ENCODE data around the gene USP17L27. TPM values are rescaled to one million over a fixed set of nuclear protein-coding genes. Genes with fewer than 3 reads are reported as not detected.
"Not testable (repeated sequence)": the region's sequence is repeated elsewhere in the genome, so short reads cannot be mapped to it uniquely, and the experiment has no call there.

The USP17L27 gene
- total RNA-seq, 1 experiment from 2014 or later: not detected

DNA sequence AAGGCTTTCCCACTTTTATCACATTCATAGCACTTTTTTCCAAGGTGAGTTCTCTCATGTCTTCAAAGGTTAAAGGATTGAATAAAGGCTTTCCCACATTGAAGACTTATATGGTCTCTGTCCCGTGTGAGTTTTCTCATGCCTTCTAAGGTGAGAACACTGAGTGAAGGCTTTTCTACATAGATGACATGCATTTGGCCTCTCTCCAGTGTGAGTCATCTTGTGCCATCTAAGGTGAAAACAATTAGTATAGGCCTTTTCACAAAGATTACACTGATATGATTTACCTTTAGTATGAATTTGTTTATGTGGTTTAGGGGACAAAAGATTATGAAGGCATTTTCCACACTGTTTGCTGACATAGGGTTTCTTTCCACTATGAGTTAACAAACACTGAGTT is 40.2 kb downstream of the USP17L27 start:
- Histone ChIP-seq H3K79me2 (ENCODE audit: low read depth) (no peaks in the 10 kb centered on the region), H3K9me3 (ENCODE audit: insufficient read depth, low read depth) (no peaks in the 10 kb centered on the region), H3K36me3 (ENCODE audit: low read depth) (no peaks in the 10 kb centered on the region), H3K27ac (no peak overlapping the region), H3K4me2 (no peak overlapping the region), H2AFZ (no peak overlapping the region), H3K4me3 (no peak overlapping the region), H3F3A (ENCODE audit: insufficient read depth, low read depth) (no peaks in the 10 kb centered on the region), H3K4me1 (replicated peaks; ENCODE audit: insufficient read depth) (no peaks in the 10 kb centered on the region), H3K27me3 (ENCODE audit: insufficient read depth, low read depth) (no peaks in the 10 kb centered on the region), H3K9me2 (ENCODE audit: insufficient read depth) (no peaks in the 10 kb centered on the region), H4K20me1 (ENCODE audit: insufficient read depth) (no peaks in the 10 kb centered on the region)
- ChIA-PET CTCF (no interaction called here), POLR2A (ENCODE audit: unreplicated experiment) (no interaction called here)
- TF ChIP-seq, protein P1, sequence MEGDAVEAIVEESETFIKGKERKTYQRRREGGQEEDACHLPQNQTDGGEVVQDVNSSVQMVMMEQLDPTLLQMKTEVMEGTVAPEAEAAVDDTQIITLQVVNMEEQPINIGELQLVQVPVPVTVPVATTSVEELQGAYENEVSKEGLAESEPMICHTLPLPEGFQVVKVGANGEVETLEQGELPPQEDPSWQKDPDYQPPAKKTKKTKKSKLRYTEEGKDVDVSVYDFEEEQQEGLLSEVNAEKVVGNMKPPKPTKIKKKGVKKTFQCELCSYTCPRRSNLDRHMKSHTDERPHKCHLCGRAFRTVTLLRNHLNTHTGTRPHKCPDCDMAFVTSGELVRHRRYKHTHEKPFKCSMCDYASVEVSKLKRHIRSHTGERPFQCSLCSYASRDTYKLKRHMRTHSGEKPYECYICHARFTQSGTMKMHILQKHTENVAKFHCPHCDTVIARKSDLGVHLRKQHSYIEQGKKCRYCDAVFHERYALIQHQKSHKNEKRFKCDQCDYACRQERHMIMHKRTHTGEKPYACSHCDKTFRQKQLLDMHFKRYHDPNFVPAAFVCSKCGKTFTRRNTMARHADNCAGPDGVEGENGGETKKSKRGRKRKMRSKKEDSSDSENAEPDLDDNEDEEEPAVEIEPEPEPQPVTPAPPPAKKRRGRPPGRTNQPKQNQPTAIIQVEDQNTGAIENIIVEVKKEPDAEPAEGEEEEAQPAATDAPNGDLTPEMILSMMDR (conservative IDR thresholded peaks at IDR 0.05): no peak
- no peak for TF ChIP-seq EZH2 (IDR thresholded peaks at IDR 0.05; ENCODE audit: low read depth)
- BruUV-seq (replicated peaks): no TSS peak
- intact Hi-C loops (cut with micrococcal nuclease; ENCODE audit: unreplicated experiment): no loop called here
- DNase-seq: no peak

DNA sequence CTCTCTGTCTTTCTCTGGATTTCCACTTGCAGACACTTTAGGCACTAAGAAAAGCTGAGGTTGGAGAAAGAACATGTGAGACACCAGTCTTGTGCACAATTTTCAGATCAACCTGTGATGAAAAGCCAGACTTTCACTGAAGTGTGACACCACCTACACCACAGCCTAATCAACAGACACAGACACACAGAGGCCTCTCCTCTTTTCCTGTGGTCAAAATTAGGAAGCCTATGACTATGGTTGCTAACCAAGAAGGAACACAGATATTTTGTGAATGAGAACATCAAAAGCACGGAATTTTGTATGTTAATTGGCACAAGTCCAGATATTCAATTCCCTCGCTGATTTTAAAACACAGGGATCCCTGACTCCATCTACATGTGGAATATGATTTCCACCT is 45.1 kb downstream of the USP17L27 start:
- POLR2A ChIA-PET (ENCODE audit: unreplicated experiment); intact Hi-C loops (cut with micrococcal nuclease; ENCODE audit: unreplicated experiment); H3K36me3 ChIP-seq (ENCODE audit: low read depth); H3K79me2 ChIP-seq (ENCODE audit: low read depth); H2AFZ ChIP-seq; H3K9me3 ChIP-seq (ENCODE audit: insufficient read depth, low read depth); H3F3A ChIP-seq (ENCODE audit: insufficient read depth, low read depth); DNase-seq; H3K27ac ChIP-seq; H3K27me3 ChIP-seq (ENCODE audit: insufficient read depth, low read depth); BruUV-seq (replicated peaks); H3K4me2 ChIP-seq; CTCF ChIA-PET; H4K20me1 ChIP-seq (ENCODE audit: insufficient read depth); H3K4me3 ChIP-seq; H3K9me2 ChIP-seq (ENCODE audit: insufficient read depth); H3K4me1 ChIP-seq (replicated peaks; ENCODE audit: insufficient read depth): not testable (repeated sequence)

Other genes starting within 250 kb of the USP17L27 start
- gene FAM90A26, start 173.7 kb upstream of the USP17L27 start, total RNA-seq (2021): not detected in 2 replicates
- not detected in 2 replicates for gene USP17L10, start 133.5 kb upstream of the USP17L27 start, total RNA-seq (2021)
- gene USP17L11, start 128.7 kb upstream of the USP17L27 start, total RNA-seq (2021): not detected in 2 replicates
- not detected in 2 replicates for gene USP17L12, start 124.0 kb upstream of the USP17L27 start, total RNA-seq (2021)
- gene USP17L13, start 119.3 kb upstream of the USP17L27 start, total RNA-seq (2021): not detected in 2 replicates
- not detected in 2 replicates for gene USP17L15, start 109.8 kb upstream of the USP17L27 start, total RNA-seq (2021)
- not detected in 2 replicates for gene USP17L17, start 100.3 kb upstream of the USP17L27 start, total RNA-seq (2021)
- not detected in 2 replicates for gene USP17L18, start 95.5 kb upstream of the USP17L27 start, total RNA-seq (2021)
- not detected in 2 replicates for gene USP17L19, start 90.8 kb upstream of the USP17L27 start, total RNA-seq (2021)
- gene USP17L20, start 86.0 kb upstream of the USP17L27 start, total RNA-seq (2021): not detected in 2 replicates
- gene USP17L21, start 81.3 kb upstream of the USP17L27 start, total RNA-seq (2021): not detected in 2 replicates
- gene USP17L22, start 76.5 kb upstream of the USP17L27 start, total RNA-seq (2021): not detected in 2 replicates
- not detected in 2 replicates for gene USP17L24, start 19.0 kb upstream of the USP17L27 start, total RNA-seq (2021)
- not detected in 2 replicates for gene USP17L25, start 14.2 kb upstream of the USP17L27 start, total RNA-seq (2021)
- not detected in 2 replicates for gene USP17L26, start 9.5 kb upstream of the USP17L27 start, total RNA-seq (2021)
- gene USP17L5, start 4.7 kb upstream of the USP17L27 start, total RNA-seq (2021): not detected in 2 replicates
- not detected in 2 replicates for gene USP17L28, start 4.7 kb downstream of the USP17L27 start, total RNA-seq (2021)
- not detected in 2 replicates for gene USP17L29, start 9.5 kb downstream of the USP17L27 start, total RNA-seq (2021)
- gene USP17L30, start 19.0 kb downstream of the USP17L27 start, total RNA-seq (2021): not detected in 2 replicates
- gene DEFB131A, start 100.3 kb downstream of the USP17L27 start, total RNA-seq (2021): not detected in 2 replicates